Naive thymus-derived CD4-positive, alpha-beta T cell (primary cell): Measurements from ENCODE around the gene IL6ST. TPM values are rescaled to one million over a fixed set of nuclear protein-coding genes. Genes with fewer than 3 reads are reported as not detected.

Experiments used
- ATAC-seq: fragments of 150-1000 bp; cut with Tn5 transposase; 2 replicates; pipeline ENCODE4 v1.10.0; 2021; ENCODE audit warnings: mild to moderate bottlenecking, moderate library complexity
- CTCF ChIA-PET: fragments of 350-600 bp; sonication (Branson Sonifier 250); formaldehyde crosslinking; loops from one replicate; lab custom pipeline; 2021; ENCODE audit warnings: antibody characterized with exemption; lab: Charles Lee
- POLR2A ChIA-PET: fragments of 350-600 bp; sonication (Branson Sonifier 250); formaldehyde crosslinking; loops from one replicate; lab custom pipeline; 2021; ENCODE audit warnings: antibody characterized with exemption, inconsistent platforms; lab: Charles Lee
- DNase-seq, 9 donors: peaks; one replicate each; pipeline versions ENCODE4 v3.0.0 to v3.0.0-alpha.2; 2020 to 2022; ENCODE audit warnings: mixed read lengths in 1 of 9
- H3K27ac ChIP-seq: one replicate; pipeline ENCODE4 v1.7.0; 2013; ENCODE audit warnings: mild to moderate bottlenecking, low read depth, low read length, moderate library complexity
- H3K27me3 ChIP-seq, 2 donors: one replicate each; pipeline ENCODE4 v1.7.0; 2013; ENCODE audit warnings: low read length in 2 of 2, mild to moderate bottlenecking in 2 of 2, moderate library complexity in 2 of 2; ENCODE audit not compliant: control insufficient read depth in 2 of 2, insufficient read depth in 2 of 2
- H3K36me3 ChIP-seq, 3 experiments: 1 replicate in 2 of 3; 2 replicates in 1 of 3; pipeline ENCODE4 v1.7.0; 2013; ENCODE audit warnings: low read length in 3 of 3, mild to moderate bottlenecking in 3 of 3, moderate library complexity in 1 of 3; ENCODE audit not compliant: insufficient read depth in 3 of 3, control insufficient read depth in 2 of 3
- H3K4me1 ChIP-seq, 2 donors: one replicate each; pipeline ENCODE4 v1.7.0; 2013; ENCODE audit warnings: low read length in 2 of 2, mild to moderate bottlenecking in 2 of 2, moderate library complexity in 1 of 2; ENCODE audit not compliant: control insufficient read depth in 2 of 2, insufficient read depth in 2 of 2
- H3K4me3 ChIP-seq: 2 replicates; pipeline ENCODE4 v1.7.0; 2013; ENCODE audit warnings: mild to moderate bottlenecking, low read length
- H3K9me3 ChIP-seq, 3 experiments: 1 replicate in 2 of 3; 2 replicates in 1 of 3; pipeline ENCODE4 v1.7.0; 2013; ENCODE audit warnings: low read length in 3 of 3; ENCODE audit not compliant: control insufficient read depth in 2 of 3
- H3K27ac Mint-ChIP-seq, 9 donors: one replicate each; pipeline ENCODE4 v1.8.0; 2020 to 2022; ENCODE audit warnings: mixed read lengths in 9 of 9, mild to moderate bottlenecking in 8 of 9, moderate library complexity in 5 of 9, inconsistent platforms in 2 of 9
- H3K27me3 Mint-ChIP-seq, 5 donors: one replicate each; pipeline ENCODE4 v1.8.0; 2021 to 2022; ENCODE audit warnings: mixed read lengths in 5 of 5, mild to moderate bottlenecking in 1 of 5
- H3K36me3 Mint-ChIP-seq, 5 donors: one replicate each; pipeline ENCODE4 v1.8.0; 2020 to 2022; ENCODE audit warnings: mixed read lengths in 5 of 5, mild to moderate bottlenecking in 3 of 5, inconsistent platforms in 1 of 5
- H3K4me1 Mint-ChIP-seq, 7 donors: one replicate each; pipeline ENCODE4 v1.8.0; 2020 to 2022; ENCODE audit warnings: mixed read lengths in 7 of 7, mild to moderate bottlenecking in 3 of 7, inconsistent platforms in 1 of 7
- H3K4me3 Mint-ChIP-seq, 10 donors: one replicate each; pipeline ENCODE4 v1.8.0; 2020 to 2022; ENCODE audit warnings: mild to moderate bottlenecking in 10 of 10, mixed read lengths in 10 of 10, moderate library complexity in 6 of 10, inconsistent platforms in 2 of 10
- H3K9me3 Mint-ChIP-seq, 11 donors: one replicate each; pipeline ENCODE4 v1.8.0; 2020 to 2022; ENCODE audit warnings: mixed read lengths in 11 of 11, mild to moderate bottlenecking in 4 of 11, inconsistent platforms in 1 of 11, moderate library complexity in 1 of 11
- intact Hi-C, 2 donors: fragments of 100-400 bp; cut with micrococcal nuclease; formaldehyde crosslinking; loops; one replicate each; pipeline ENCODE4 v1.15.1; 2023
- polyA plus RNA-seq, 2 donors: library from polyadenylated mRNA; unstranded; fragments of 300-500 nt; fragmentation: Illumina TruSeq; gene quantifications; one replicate each; pipeline ENCODE4 v1.2.3, GENCODE V29; 2021
- total RNA-seq, 6 experiments: library from RNA in 5 of 6; stranded (reverse) in 5 of 6; gene quantifications; 1 replicate in 5 of 6; 2 replicates in 1 of 6; pipeline ENCODE4 v1.2.3 and lab custom pipeline; 2021 to 2026

Gene IL6ST
- total and polyA plus RNA-seq, 7 experiments from 2014 or later: 101 to 372 (median 225) TPM

GRCh38 chr5:55982957-55983381, 11.8 kb downstream of the IL6ST start:
- peaks cover 0 to 63% of the 10 kb centered on the region in 2 donors for H3K4me1 ChIP-seq
- ATAC-seq (peak; percentile 46), DNase-seq (peak in 7 of 9 donors; percentile 42 to 63 (median 53))
- H3K27me3 Mint-ChIP-seq: no peaks in the 10 kb centered on the region
- peak overlapping the region; percentile 24 to 98 (median 85) for H3K27ac Mint-ChIP-seq
- no peaks in the 10 kb centered on the region for H3K9me3 Mint-ChIP-seq
- intact Hi-C loops: loop anchor here (1.0 to 2.0 kb wide), 9 partner anchors 9 to 286 kb away; no protein-coding TSS in a partner anchor
- peak overlapping the region; percentile 67 for H3K27ac ChIP-seq
- peaks cover 0 to 17% (median 3%) of the 10 kb centered on the region in 3 experiments for H3K36me3 ChIP-seq
- H3K9me3 ChIP-seq: no peaks in the 10 kb centered on the region
- H3K36me3 Mint-ChIP-seq: peaks cover 6 to 30% (median 27%) of the 10 kb centered on the region in 5 donors
- POLR2A ChIA-PET: interaction anchor here (0.6 to 4.4 kb wide), 23 partner anchors 8 to 334 kb away, joined by 3 to 21 read pairs (median 4); no protein-coding TSS in a partner anchor
- H3K27me3 ChIP-seq: no peaks in the 10 kb centered on the region
- H3K4me1 Mint-ChIP-seq: peaks cover 37 to 94% (median 84%) of the 10 kb centered on the region in 7 donors
- peak overlapping the region; percentile 48 to 96 (median 84) for H3K4me3 Mint-ChIP-seq
- CTCF ChIA-PET: interaction anchor here (0.7 to 6.8 kb wide), 24 partner anchors 8 to 859 kb away, joined by 3 to 120 read pairs (median 5); no protein-coding TSS in a partner anchor
- H3K4me3 ChIP-seq: peak overlapping the region; percentile 44

- Histone ChIP-seq H3K4me3 (no peak overlapping the region), H3K36me3 (peaks cover 0 to 77% (median 18%) of the 10 kb centered on the region in 3 experiments), H3K27me3 (no peaks in the 10 kb centered on the region), H3K27ac (peak overlapping the region; percentile 44), H3K4me1 (peaks cover 0 to 60% of the 10 kb centered on the region in 2 donors), H3K9me3 (no peaks in the 10 kb centered on the region)
- POLR2A ChIA-PET: interaction anchor here (0.8 to 1.2 kb wide), 2 partner anchors 11 to 68 kb away, joined by 3 to 5 read pairs; no protein-coding TSS in a partner anchor
- Mint-ChIP-seq H3K4me1 (peaks cover 34 to 94% (median 75%) of the 10 kb centered on the region in 7 donors), H3K27ac (peak overlapping the region in 8 of 9 donors; percentile 0 to 87 (median 54)), H3K9me3 (no peaks in the 10 kb centered on the region), H3K27me3 (no peaks in the 10 kb centered on the region), H3K4me3 (peak overlapping the region in 9 of 10 donors; percentile 0 to 73 (median 29)), H3K36me3 (peaks cover 4 to 57% (median 34%) of the 10 kb centered on the region in 5 donors)
- DNase-seq: no peak
- intact Hi-C loops: loop anchor here (1.0 to 10.0 kb wide), 2 partner anchors 9 to 892 kb away; no protein-coding TSS in a partner anchor
- no peak for ATAC-seq
- CTCF ChIA-PET: interaction anchor here (0.6 to 1.7 kb wide), 4 partner anchors 10 to 297 kb away, joined by 3 to 5 read pairs (median 4); no protein-coding TSS in a partner anchor
Measured at GRCh38 chr5:55973296-55973695, 21.5 kb downstream of the IL6ST start.

GRCh38 chr5:55969956-55970355, 24.8 kb downstream of the IL6ST start:
- no peaks in the 10 kb centered on the region for H3K9me3 ChIP-seq
- H3K27me3 Mint-ChIP-seq: no peaks in the 10 kb centered on the region
- H3K27ac Mint-ChIP-seq: peak overlapping the region; percentile 29 to 94 (median 79)
- POLR2A ChIA-PET: interaction anchor here (0.6 to 1.2 kb wide), 3 partner anchors 18 to 182 kb away, joined by 3 read pairs; no protein-coding TSS in a partner anchor
- H3K9me3 Mint-ChIP-seq: no peaks in the 10 kb centered on the region
- ATAC-seq (peak; percentile 23), DNase-seq (no peak)
- H3K4me1 Mint-ChIP-seq: peaks cover 34 to 90% (median 68%) of the 10 kb centered on the region in 7 donors
- peaks cover 11 to 55% (median 42%) of the 10 kb centered on the region in 5 donors for H3K36me3 Mint-ChIP-seq
- H3K4me1 ChIP-seq: peaks cover 0 to 41% of the 10 kb centered on the region in 2 donors
- peak overlapping the region; percentile 25 to 81 (median 59) for H3K4me3 Mint-ChIP-seq
- intact Hi-C loops: loop anchor here (1.0 to 10.0 kb wide), 3 partner anchors 7 to 895 kb away; no protein-coding TSS in a partner anchor
- no peak overlapping the region for H3K4me3 ChIP-seq
- peaks cover 0 to 70% (median 11%) of the 10 kb centered on the region in 3 experiments for H3K36me3 ChIP-seq
- peak overlapping the region; percentile 2 for H3K27ac ChIP-seq
- CTCF ChIA-PET: interaction anchor here (1.1 to 2.1 kb wide), 3 partner anchors 9 to 230 kb away, joined by 4 to 8 read pairs (median 5); no protein-coding TSS in a partner anchor
- no peaks in the 10 kb centered on the region for H3K27me3 ChIP-seq

- peak overlapping the region in 4 of 10 donors; percentile 1 to 31 (median 19) for H3K4me3 Mint-ChIP-seq
- CTCF ChIA-PET: interaction anchor here (0.7 kb wide), 1 partner anchor 236 kb away, joined by 3 read pairs; no protein-coding TSS in a partner anchor
- H3K4me3 ChIP-seq: no peak overlapping the region
- H3K36me3 Mint-ChIP-seq: peaks cover 7 to 49% (median 29%) of the 10 kb centered on the region in 5 donors
- H3K27ac ChIP-seq: peak overlapping the region; percentile 48
- no peaks in the 10 kb centered on the region for H3K27me3 ChIP-seq
- no peaks in the 10 kb centered on the region for H3K27me3 Mint-ChIP-seq
- no peaks in the 10 kb centered on the region for H3K9me3 ChIP-seq
- no peak for ATAC-seq
- POLR2A ChIA-PET: interaction anchor here (0.6 kb wide), 1 partner anchor 434 kb away, joined by 5 read pairs; no protein-coding TSS in a partner anchor
- peaks cover 28 to 82% (median 62%) of the 10 kb centered on the region in 7 donors for H3K4me1 Mint-ChIP-seq
- peaks cover 0 to 57% (median 11%) of the 10 kb centered on the region in 3 experiments for H3K36me3 ChIP-seq
- peaks cover 0 to 22% of the 10 kb centered on the region in 2 donors for H3K4me1 ChIP-seq
- DNase-seq: no peak
- no peaks in the 10 kb centered on the region for H3K9me3 Mint-ChIP-seq
- H3K27ac Mint-ChIP-seq: peak overlapping the region in 8 of 9 donors; percentile 4 to 84 (median 70)
- intact Hi-C loops: no loop called here
Measured at GRCh38 chr5:55966284-55966683, 28.5 kb downstream of the IL6ST start.

- H3K4me1 Mint-ChIP-seq: peaks cover 22 to 81% (median 55%) of the 10 kb centered on the region in 7 donors
- H3K36me3 Mint-ChIP-seq: peaks cover 7 to 51% (median 29%) of the 10 kb centered on the region in 5 donors
- CTCF ChIA-PET: interaction anchor here (0.6 to 1.0 kb wide), 4 partner anchors 30 to 936 kb away, joined by 3 read pairs; no protein-coding TSS in a partner anchor
- Histone ChIP-seq H3K4me1 (peaks cover 0 to 20% of the 10 kb centered on the region in 2 donors), H3K27ac (peak overlapping the region; percentile 55), H3K36me3 (peaks cover 1 to 63% (median 17%) of the 10 kb centered on the region in 3 experiments), H3K27me3 (no peaks in the 10 kb centered on the region), H3K4me3 (no peak overlapping the region), H3K9me3 (no peaks in the 10 kb centered on the region)
- no peak for DNase-seq
- H3K27me3 Mint-ChIP-seq: no peaks in the 10 kb centered on the region
- intact Hi-C loops: no loop called here
- ATAC-seq: no peak
- peak overlapping the region in 5 of 10 donors; percentile 18 to 55 (median 34) for H3K4me3 Mint-ChIP-seq
- peak overlapping the region in 8 of 9 donors; percentile 18 to 84 (median 72) for H3K27ac Mint-ChIP-seq
- POLR2A ChIA-PET: interaction anchor here (0.6 to 0.8 kb wide), 4 partner anchors 11 to 1136 kb away, joined by 3 to 6 read pairs (median 4); no protein-coding TSS in a partner anchor
- H3K9me3 Mint-ChIP-seq: no peaks in the 10 kb centered on the region
Measured at GRCh38 chr5:55965525-55965924, 29.2 kb downstream of the IL6ST start.

- no peak for ATAC-seq
- CTCF ChIA-PET: interaction anchor here (1.5 to 2.5 kb wide), 2 partner anchors 10 to 240 kb away, joined by 4 to 10 read pairs; no protein-coding TSS in a partner anchor
Measured at GRCh38 chr5:55960779-55961178, 34.0 kb downstream of the IL6ST start.

More at GRCh38 chr5:55960779-55961178, 34.0 kb downstream of the IL6ST start:
- Mint-ChIP-seq H3K4me1 (peaks cover 16 to 65% (median 40%) of the 10 kb centered on the region in 7 donors), H3K27ac (peak overlapping the region in 5 of 9 donors; percentile 68 to 86 (median 74)), H3K4me3 (no peak overlapping the region), H3K9me3 (no peaks in the 10 kb centered on the region), H3K27me3 (no peaks in the 10 kb centered on the region), H3K36me3 (peaks cover 4 to 48% (median 33%) of the 10 kb centered on the region in 5 donors)
- H3K4me3 ChIP-seq: no peak overlapping the region
- no peak overlapping the region for H3K27ac ChIP-seq
- POLR2A ChIA-PET: no interaction called here
- no peaks in the 10 kb centered on the region for H3K27me3 ChIP-seq
- DNase-seq: no peak
- H3K36me3 ChIP-seq: peaks cover 7 to 64% (median 19%) of the 10 kb centered on the region in 3 experiments
- intact Hi-C loops: loop anchor here in 1 of 2 donors (1.0 kb wide), 1 partner anchor 11 kb away; no protein-coding TSS in a partner anchor
- H3K9me3 ChIP-seq: no peaks in the 10 kb centered on the region
- H3K4me1 ChIP-seq: peaks cover 0 to 4% of the 10 kb centered on the region in 2 donors
